Activated CD4-positive, alpha-beta memory T cell treated with anti-CD3 and anti-CD28 coated beads for 36 hours (primary cell): Measurements from ENCODE around the gene MED12. TPM values are rescaled to one million over a fixed set of nuclear protein-coding genes. Genes with fewer than 3 reads are reported as not detected.

ENCODE experiments used
- CTCF ChIA-PET: fragments of 350-600 bp; sonication (Branson Sonifier 250); formaldehyde crosslinking; loops from one replicate; lab custom pipeline; 2021; ENCODE audit warnings: antibody characterized with exemption, inconsistent platforms; lab: Charles Lee
- POLR2A ChIA-PET: fragments of 350-600 bp; sonication (Branson Sonifier 250); formaldehyde crosslinking; loops from one replicate; lab custom pipeline; 2021; ENCODE audit warnings: antibody characterized with exemption; lab: Charles Lee
- DNase-seq: peaks from one replicate; pipeline ENCODE4 v3.0.0-alpha.2; 2020
- H3K27ac Mint-ChIP-seq: one replicate; pipeline ENCODE4 v1.8.0; 2021; ENCODE audit warnings: mixed read lengths
- H3K27me3 Mint-ChIP-seq: one replicate; pipeline ENCODE4 v1.8.0; 2021; ENCODE audit warnings: mixed read lengths
- H3K36me3 Mint-ChIP-seq: one replicate; pipeline ENCODE4 v1.8.0; 2021; ENCODE audit warnings: mixed read lengths
- H3K4me1 Mint-ChIP-seq: one replicate; pipeline ENCODE4 v1.8.0; 2021; ENCODE audit warnings: low read depth, mixed read lengths
- H3K4me3 Mint-ChIP-seq: one replicate; pipeline ENCODE4 v1.8.0; 2021; ENCODE audit warnings: mild to moderate bottlenecking, mixed read lengths
- H3K9me3 Mint-ChIP-seq: one replicate; pipeline ENCODE4 v1.8.0; 2021; ENCODE audit warnings: mixed read lengths
- intact Hi-C: fragments of 100-400 bp; cut with micrococcal nuclease; formaldehyde crosslinking; loops from one replicate; pipeline ENCODE4 v1.15.1; 2023
- total RNA-seq, 2 experiments: library from RNA; stranded (reverse); gene quantifications; one replicate each; pipeline ENCODE4 v1.2.3, GENCODE V29; 2021

MED12 gene
- total RNA-seq, 2 experiments from 2014 or later = 46.9 to 50.1 TPM

GRCh38 chrX:71181558-71181909 lies 63.1 kb downstream of the MED12 start:
- intact Hi-C loops = loop anchor here (5.0 to 10.0 kb wide), 5 partner anchors 69 to 1047 kb away; partner anchors contain the start of genes IGBP1, IL2RG, TAF1 and ZMYM3
- peaks cover 5% of the 10 kb centered on the region for H3K36me3 Mint-ChIP-seq
- ChIA-PET POLR2A (interaction anchor here (0.8 to 1.6 kb wide), 8 partner anchors 14 to 351 kb away, joined by 3 to 8 read pairs (median 4); partner anchors contain the start of genes IL2RG, NONO, OGT and TAF1), CTCF (interaction anchor here (0.6 to 1.9 kb wide), 6 partner anchors 15 to 211 kb away, joined by 3 to 6 read pairs (median 4); partner anchors contain the start of genes MED12, NONO and ZMYM3)
- H3K4me1 Mint-ChIP-seq = peaks cover 8% of the 10 kb centered on the region
- peak overlapping the region; percentile 86 for H3K4me3 Mint-ChIP-seq
- H3K27me3 Mint-ChIP-seq = no peaks in the 10 kb centered on the region
- H3K27ac Mint-ChIP-seq = peak overlapping the region; percentile 99
- no peaks in the 10 kb centered on the region for H3K9me3 Mint-ChIP-seq
- peak; percentile 69 for DNase-seq

- Mint-ChIP-seq H3K27me3 (no peaks in the 10 kb centered on the region), H3K36me3 (peaks cover 5% of the 10 kb centered on the region), H3K4me1 (peaks cover 12% of the 10 kb centered on the region), H3K9me3 (no peaks in the 10 kb centered on the region), H3K4me3 (peak overlapping the region; percentile 86), H3K27ac (peak overlapping the region; percentile 99)
- intact Hi-C loops = loop anchor here (1.0 to 10.0 kb wide), 8 partner anchors 14 to 1047 kb away; partner anchors contain the start of genes IGBP1, IL2RG, NONO and SNX12
- POLR2A ChIA-PET = interaction anchor here (0.5 to 1.6 kb wide), 11 partner anchors 14 to 470 kb away, joined by 3 to 8 read pairs (median 4); partner anchors contain the start of genes IL2RG, NONO, OGT and TAF1
- CTCF ChIA-PET = interaction anchor here (0.6 to 1.9 kb wide), 6 partner anchors 14 to 212 kb away, joined by 3 to 6 read pairs (median 4); partner anchors contain the start of genes NONO, TAF1 and ZMYM3
- DNase-seq = peak; percentile 89
These were observed 63.8 kb downstream of the MED12 start for GRCh38 chrX:71181910-71182799.

- CTCF ChIA-PET = interaction anchor here (1.0 to 1.9 kb wide), 2 partner anchors 14 to 183 kb away, joined by 3 to 6 read pairs; partner anchors contain the start of gene TAF1
- no peaks in the 10 kb centered on the region for H3K9me3 Mint-ChIP-seq
These were observed 64.5 kb downstream of the MED12 start for GRCh38 chrX:71182871-71183270.

GRCh38 chrX:71183341-71183740 lies 64.9 kb downstream of the MED12 start:
- H3K4me1 Mint-ChIP-seq = peaks cover 12% of the 10 kb centered on the region
- H3K27me3 Mint-ChIP-seq = no peaks in the 10 kb centered on the region
- ChIA-PET POLR2A (interaction anchor here (0.8 to 1.2 kb wide), 2 partner anchors 71 to 100 kb away, joined by 3 read pairs; partner anchors contain the start of genes IL2RG and NONO), CTCF (interaction anchor here (1.9 kb wide), 1 partner anchor 13 kb away, joined by 6 read pairs; no protein-coding TSS in a partner anchor)
- no peak overlapping the region for H3K4me3 Mint-ChIP-seq
- H3K27ac Mint-ChIP-seq = no peak overlapping the region
- H3K9me3 Mint-ChIP-seq = no peaks in the 10 kb centered on the region
- intact Hi-C loops = loop anchor here (5.0 to 10.0 kb wide), 5 partner anchors 69 to 1049 kb away; partner anchors contain the start of genes IGBP1, IL2RG, TAF1 and ZMYM3
- no peak for DNase-seq
- peaks cover 3% of the 10 kb centered on the region for H3K36me3 Mint-ChIP-seq

More at GRCh38 chrX:71182871-71183270, 64.5 kb downstream of the MED12 start:
- Mint-ChIP-seq H3K27me3 (no peaks in the 10 kb centered on the region), H3K4me1 (peaks cover 12% of the 10 kb centered on the region), H3K36me3 (peaks cover 5% of the 10 kb centered on the region), H3K27ac (peak overlapping the region; percentile 99), H3K4me3 (peak overlapping the region; percentile 86)
- intact Hi-C loops = loop anchor here (1.0 to 10.0 kb wide), 8 partner anchors 13 to 1048 kb away; partner anchors contain the start of genes IGBP1, IL2RG, NONO and SNX12
- POLR2A ChIA-PET = interaction anchor here (0.8 to 1.5 kb wide), 3 partner anchors 71 to 183 kb away, joined by 3 to 8 read pairs (median 3); partner anchors contain the start of genes IL2RG, NONO and TAF1
- DNase-seq = no peak

GRCh38 chrX:71184092-71184491 lies 65.7 kb downstream of the MED12 start:
- Mint-ChIP-seq H3K27me3 (no peaks in the 10 kb centered on the region), H3K4me1 (peaks cover 12% of the 10 kb centered on the region), H3K27ac (peak overlapping the region; percentile 28), H3K4me3 (no peak overlapping the region), H3K9me3 (no peaks in the 10 kb centered on the region), H3K36me3 (peaks cover 3% of the 10 kb centered on the region)
- POLR2A ChIA-PET = interaction anchor here (1.2 kb wide), 1 partner anchor 72 kb away, joined by 3 read pairs; the partner anchor contains the start of gene IL2RG
- CTCF ChIA-PET = interaction anchor here (0.6 kb wide), 1 partner anchor 216 kb away, joined by 3 read pairs; no protein-coding TSS in a partner anchor
- DNase-seq = no peak
- intact Hi-C loops = loop anchor here (5.0 to 10.0 kb wide), 5 partner anchors 68 to 1049 kb away; partner anchors contain the start of genes IGBP1, IL2RG, TAF1 and ZMYM3

GRCh38 chrX:71184803-71185495 lies 66.6 kb downstream of the MED12 start:
- DNase-seq = no peak
- Mint-ChIP-seq H3K4me1 (peaks cover 12% of the 10 kb centered on the region), H3K27ac (peak overlapping the region; percentile 42), H3K4me3 (no peak overlapping the region), H3K27me3 (no peaks in the 10 kb centered on the region), H3K9me3 (no peaks in the 10 kb centered on the region), H3K36me3 (peaks cover 3% of the 10 kb centered on the region)
- intact Hi-C loops = loop anchor here (5.0 to 10.0 kb wide), 5 partner anchors 67 to 1050 kb away; partner anchors contain the start of genes IGBP1, IL2RG, TAF1 and ZMYM3
- POLR2A ChIA-PET = no interaction called here
- CTCF ChIA-PET = interaction anchor here (0.6 kb wide), 1 partner anchor 217 kb away, joined by 3 read pairs; no protein-coding TSS in a partner anchor

GRCh38 chrX:71191248-71191647 lies 72.9 kb downstream of the MED12 start:
- POLR2A ChIA-PET = no interaction called here
- CTCF ChIA-PET = no interaction called here
- H3K27me3 Mint-ChIP-seq = no peaks in the 10 kb centered on the region
- peaks cover 18% of the 10 kb centered on the region for H3K4me1 Mint-ChIP-seq
- peaks cover 5% of the 10 kb centered on the region for H3K36me3 Mint-ChIP-seq
- H3K9me3 Mint-ChIP-seq = no peaks in the 10 kb centered on the region
- DNase-seq = no peak
- no peak overlapping the region for H3K4me3 Mint-ChIP-seq
- peak overlapping the region; percentile 85 for H3K27ac Mint-ChIP-seq
- intact Hi-C loops = loop anchor here (10.0 kb wide), 1 partner anchor 344 kb away; the partner anchor contains the start of gene OGT

Other genes with a start within 250 kb of the MED12 start
- not detected for gene TEX11, start 209.9 kb upstream of the MED12 start, total RNA-seq
- gene SLC7A3, start 187.5 kb upstream of the MED12 start, total RNA-seq = not detected
- gene SNX12, start 50.3 kb upstream of the MED12 start, total RNA-seq = 10 to 100 TPM; 42.1 to 42.5 TPM
- gene FOXO4, start 22.7 kb upstream of the MED12 start, total RNA-seq = 10 to 100 TPM in 1 of 2 experiments, 1 to 10 TPM in 1; 8.7 to 10.7 TPM
- gene CXorf65, start 11.9 kb upstream of the MED12 start, total RNA-seq = 10 to 100 TPM; 12.0 to 12.6 TPM
- 100 to 1,000 TPM; 289 to 290 TPM for gene IL2RG, start 7.0 kb upstream of the MED12 start, total RNA-seq
- under 1 TPM; 0.58 to 0.86 TPM for gene NLGN3, start 26.2 kb downstream of the MED12 start, total RNA-seq
- gene GJB1, start 104.6 kb downstream of the MED12 start, total RNA-seq = not detected
- 10 to 100 TPM; 17.2 to 17.5 TPM for gene ZMYM3, start 135.5 kb downstream of the MED12 start, total RNA-seq
- 100 to 1,000 TPM; 450 to 460 TPM for gene NONO, start 165.0 kb downstream of the MED12 start, total RNA-seq
- 1 to 10 TPM; 4.8 to 5.6 TPM for gene ITGB1BP2, start 183.2 kb downstream of the MED12 start, total RNA-seq
- gene TAF1, start 247.8 kb downstream of the MED12 start, total RNA-seq = 10 to 100 TPM; 24.3 to 26.3 TPM